GM18505 (cell line): ENCODE measurements around the gene C2CD5.
"Not testable (repeated sequence)": the region's sequence is repeated elsewhere in the genome, so short reads cannot be mapped to it uniquely, and the experiment has no call there.

Source experiments
- ATAC-seq: cut with Tn5 transposase; IDR thresholded peaks from one replicate; pipeline ENCODE4 v1.9.1; 2021; ENCODE audit not compliant: unreplicated experiment
- POLR2A ChIP-seq: IDR thresholded peaks from 4 replicates; pipeline ENCODE4 v1.6.1; 2011; ENCODE audit warnings: borderline replicate concordance; ENCODE audit not compliant: insufficient read depth, insufficient read length; ENCODE audit errors: extremely low read depth

Gene C2CD5

DNA sequence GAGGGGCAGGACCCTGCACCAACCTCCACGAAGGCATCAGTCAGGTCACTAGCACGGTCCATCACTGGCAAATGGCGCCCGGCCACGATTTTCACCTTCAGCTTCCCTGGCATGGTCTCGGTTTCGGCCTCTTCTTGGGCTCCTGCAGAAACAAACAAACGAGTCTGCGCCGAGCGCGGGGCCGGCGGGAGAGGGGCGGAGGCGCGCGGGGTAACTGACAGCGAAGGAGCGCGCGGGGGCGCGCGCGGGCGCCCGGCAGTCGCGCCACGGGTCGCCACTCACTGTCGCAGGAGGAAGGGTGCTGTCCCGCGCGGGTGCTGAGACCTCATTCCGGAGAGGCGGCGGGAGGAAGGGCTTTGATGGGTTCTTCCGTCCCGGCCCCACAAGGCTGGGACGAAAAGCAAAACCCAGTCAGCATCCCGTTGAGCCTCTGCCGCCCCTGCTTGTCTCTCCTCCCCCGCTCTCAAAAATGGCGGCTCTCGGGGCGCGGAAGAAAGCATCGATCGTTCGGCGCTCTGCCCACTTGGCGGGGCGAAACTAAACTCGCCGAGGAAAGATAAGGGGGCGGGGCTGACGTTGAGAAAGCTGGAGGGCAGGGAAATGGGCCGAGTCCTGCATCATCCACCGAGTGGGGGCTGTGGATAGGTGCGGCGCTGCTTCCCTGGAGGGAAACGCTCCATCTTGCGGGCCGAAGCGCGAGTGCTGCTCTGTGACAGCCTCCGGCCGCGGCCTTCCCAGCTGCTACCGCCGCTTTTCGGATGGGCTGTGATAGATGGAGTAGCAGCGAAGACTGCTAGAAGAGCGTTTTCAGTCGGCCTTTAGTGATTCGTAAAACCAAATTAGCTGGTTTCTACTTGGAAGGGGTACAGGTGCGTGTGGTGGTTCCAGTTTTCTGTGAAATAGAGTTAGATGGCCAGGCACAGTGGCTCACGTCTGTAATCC, at the start of gene C2CD5:
Gene C2CD5, minus strand, starts transcription at position 505 of the 942 bp plus-strand sequence. Its CDS starts 392 bp downstream, at position 113.
- peak; percentile 78 for ATAC-seq
- peak; percentile 88 for TF ChIP-seq POLR2A

DNA sequence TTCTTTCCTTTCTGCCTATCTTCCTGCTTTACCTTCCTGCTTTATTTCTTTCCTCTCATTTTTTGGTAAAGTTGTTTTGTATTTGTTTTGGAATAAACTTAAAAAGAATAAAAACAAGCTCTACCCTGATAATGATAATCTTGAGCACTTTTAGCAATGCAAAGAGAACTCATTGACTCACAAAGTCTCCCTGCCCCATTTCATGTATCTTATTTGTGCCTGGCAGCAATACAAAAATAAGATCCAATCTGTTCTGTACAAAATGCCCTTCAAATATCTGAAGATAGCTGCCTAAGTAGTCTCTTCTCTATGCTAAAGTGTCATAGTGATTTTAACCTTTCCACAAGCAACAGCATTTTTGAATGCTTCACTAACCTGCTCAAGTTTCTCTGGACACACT, 49.5 kb upstream of the C2CD5 start:
- no peak for TF ChIP-seq POLR2A
- ATAC-seq, result no peak

- no peak for ATAC-seq
- TF ChIP-seq POLR2A, result no peak
These were observed 44.5 kb upstream of the C2CD5 start for GRCh38 chr12:22588817-22589216.

GRCh38 chr12:22578328-22578727, 34.0 kb upstream of the C2CD5 start:
- no peak for TF ChIP-seq POLR2A
- no peak for ATAC-seq

- ATAC-seq, result no peak
These were observed 33.3 kb upstream of the C2CD5 start for GRCh38 chr12:22577667-22578066.

GRCh38 chr12:22576473-22576872, 32.1 kb upstream of the C2CD5 start:
- TF ChIP-seq POLR2A, result no peak
- ATAC-seq, result no peak

More at GRCh38 chr12:22577667-22578066, 33.3 kb upstream of the C2CD5 start:
- no peak for TF ChIP-seq POLR2A

DNA sequence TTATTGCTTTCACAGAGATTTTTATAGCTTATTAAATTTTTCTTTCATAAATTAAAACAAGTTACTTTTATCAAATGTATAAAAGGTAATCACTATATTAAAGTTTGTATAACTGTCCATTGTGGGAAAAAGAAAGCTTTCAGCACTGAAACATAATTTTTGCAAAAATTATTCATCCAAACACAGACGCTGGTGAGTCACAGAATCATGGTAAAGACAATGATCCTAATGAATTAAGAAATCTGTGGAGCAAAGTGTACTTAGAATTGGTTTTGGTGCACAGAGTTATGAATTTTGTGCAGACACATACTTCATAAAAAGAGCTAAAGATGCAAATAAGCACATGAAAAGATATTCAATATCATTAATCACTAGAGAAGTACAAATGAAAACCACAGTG, 31.7 kb upstream of the C2CD5 start:
- no peak for TF ChIP-seq POLR2A
- ATAC-seq, result no peak

DNA sequence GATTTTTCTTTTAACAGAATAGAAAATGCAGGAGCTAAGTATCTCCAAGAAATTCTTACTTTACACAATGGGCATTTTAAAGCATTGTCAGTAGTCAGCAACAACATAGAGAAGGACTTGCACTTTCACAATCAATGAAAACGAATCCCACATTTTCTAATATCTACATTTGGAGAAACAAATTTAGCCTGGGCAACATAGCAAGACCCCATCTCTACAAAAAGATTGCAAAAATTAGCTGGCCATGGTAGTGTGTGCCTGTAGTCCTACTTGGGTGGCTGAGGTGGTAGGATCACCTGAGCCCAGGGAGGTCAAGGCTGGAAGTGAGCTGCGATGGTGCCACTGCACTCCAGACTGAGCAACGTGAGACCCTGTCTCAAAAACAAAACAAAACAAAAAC, 30.6 kb upstream of the C2CD5 start:
- no peak for ATAC-seq
- TF ChIP-seq POLR2A, result no peak

- no peak for TF ChIP-seq POLR2A
- ATAC-seq, result no peak
These were observed 28.8 kb upstream of the C2CD5 start for GRCh38 chr12:22573181-22573580.

DNA sequence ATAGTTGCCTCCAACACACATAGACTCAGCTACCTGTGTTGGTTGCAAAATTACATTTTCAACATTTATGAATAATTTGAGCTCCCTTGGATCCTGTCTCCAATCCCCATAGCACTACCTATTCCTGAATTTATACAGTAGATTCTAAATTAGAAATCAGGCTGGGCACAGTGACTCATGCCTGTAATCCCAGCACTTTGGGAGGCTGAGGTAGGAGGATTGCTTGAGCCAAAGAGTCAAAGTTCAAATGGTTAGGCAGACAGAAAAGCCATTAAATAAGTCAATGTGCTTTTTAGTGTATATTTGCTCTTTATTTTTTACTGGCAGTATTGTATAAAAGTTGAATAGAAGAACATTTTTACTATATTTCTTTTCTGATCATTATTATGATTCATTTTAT, 24.9 kb upstream of the C2CD5 start:
- no peak for ATAC-seq
- no peak for TF ChIP-seq POLR2A

GRCh38 chr12:22562036-22563028, 18.0 kb upstream of the C2CD5 start:
- TF ChIP-seq POLR2A, result no peak
- no peak for ATAC-seq

DNA sequence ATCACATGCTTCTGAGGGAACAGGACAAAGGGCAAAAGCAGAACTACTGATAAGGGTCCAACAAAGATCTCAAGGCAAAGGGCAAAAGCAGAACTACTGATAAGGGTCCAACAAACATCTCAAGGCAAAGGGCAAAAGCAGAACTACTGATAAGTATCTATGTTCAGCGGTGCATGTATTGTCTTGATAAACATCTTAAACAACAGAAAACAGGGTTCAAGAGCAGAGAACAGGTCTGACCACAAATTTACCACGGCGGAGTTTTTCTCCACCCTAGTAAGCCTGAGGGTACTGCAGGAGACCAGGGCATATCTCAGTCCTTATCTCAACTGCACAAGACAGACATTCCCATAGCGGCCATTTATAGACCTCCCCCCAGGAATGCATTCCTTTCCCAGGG, 10.4 kb upstream of the C2CD5 start:
- not testable (repeated sequence) for ATAC-seq

DNA sequence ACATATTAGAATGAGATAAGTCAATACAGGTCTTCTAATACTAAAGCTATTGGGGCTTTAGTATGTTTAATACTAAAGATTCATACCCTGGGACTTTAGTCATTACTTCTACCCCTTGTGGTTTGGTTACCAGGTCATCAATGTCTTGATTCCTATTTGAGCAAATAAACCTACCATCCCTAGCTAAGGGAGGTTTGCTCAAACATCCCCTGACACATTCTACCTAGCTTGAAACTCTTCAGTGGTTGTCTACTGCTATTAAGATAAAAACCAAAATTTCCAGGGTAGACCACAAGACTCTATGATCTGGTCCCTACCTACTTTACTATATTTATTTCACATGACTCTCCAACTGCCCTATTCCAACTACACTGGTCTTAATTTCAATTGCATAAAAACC, 7.3 kb upstream of the C2CD5 start:
- ATAC-seq, result no peak
- TF ChIP-seq POLR2A, result no peak
